ENCODE data around the gene RBBP9. TPM values are rescaled to one million over a fixed set of nuclear protein-coding genes. Genes with fewer than 3 reads are reported as not detected.

The RBBP9 gene
- total RNA-seq, 2 experiments from 2014 or later, result 15.8 to 17.5 TPM

- CTCF ChIA-PET, result no interaction called here
- Mint-ChIP-seq H3K27me3 (no peaks in the 10 kb centered on the region), H3K36me3 (ENCODE audit: low read depth) (peaks cover 1% of the 10 kb centered on the region), H3K9me3 (no peaks in the 10 kb centered on the region), H3K4me3 (no peak overlapping the region), H3K4me1 (ENCODE audit: low read depth) (no peaks in the 10 kb centered on the region), H3K27ac (no peak overlapping the region)
- ATAC-seq, result no peak
- TF ChIP-seq, protein P1, sequence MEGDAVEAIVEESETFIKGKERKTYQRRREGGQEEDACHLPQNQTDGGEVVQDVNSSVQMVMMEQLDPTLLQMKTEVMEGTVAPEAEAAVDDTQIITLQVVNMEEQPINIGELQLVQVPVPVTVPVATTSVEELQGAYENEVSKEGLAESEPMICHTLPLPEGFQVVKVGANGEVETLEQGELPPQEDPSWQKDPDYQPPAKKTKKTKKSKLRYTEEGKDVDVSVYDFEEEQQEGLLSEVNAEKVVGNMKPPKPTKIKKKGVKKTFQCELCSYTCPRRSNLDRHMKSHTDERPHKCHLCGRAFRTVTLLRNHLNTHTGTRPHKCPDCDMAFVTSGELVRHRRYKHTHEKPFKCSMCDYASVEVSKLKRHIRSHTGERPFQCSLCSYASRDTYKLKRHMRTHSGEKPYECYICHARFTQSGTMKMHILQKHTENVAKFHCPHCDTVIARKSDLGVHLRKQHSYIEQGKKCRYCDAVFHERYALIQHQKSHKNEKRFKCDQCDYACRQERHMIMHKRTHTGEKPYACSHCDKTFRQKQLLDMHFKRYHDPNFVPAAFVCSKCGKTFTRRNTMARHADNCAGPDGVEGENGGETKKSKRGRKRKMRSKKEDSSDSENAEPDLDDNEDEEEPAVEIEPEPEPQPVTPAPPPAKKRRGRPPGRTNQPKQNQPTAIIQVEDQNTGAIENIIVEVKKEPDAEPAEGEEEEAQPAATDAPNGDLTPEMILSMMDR (IDR thresholded peaks at IDR 0.05), result no peak
- POLR2A ChIA-PET, result no interaction called here
- no peak for DNase-seq
- intact Hi-C loops (cut with micrococcal nuclease), result no loop called here
Measured at GRCh38 chr20:18443886-18444285, 53.1 kb downstream of the RBBP9 start.

DNA sequence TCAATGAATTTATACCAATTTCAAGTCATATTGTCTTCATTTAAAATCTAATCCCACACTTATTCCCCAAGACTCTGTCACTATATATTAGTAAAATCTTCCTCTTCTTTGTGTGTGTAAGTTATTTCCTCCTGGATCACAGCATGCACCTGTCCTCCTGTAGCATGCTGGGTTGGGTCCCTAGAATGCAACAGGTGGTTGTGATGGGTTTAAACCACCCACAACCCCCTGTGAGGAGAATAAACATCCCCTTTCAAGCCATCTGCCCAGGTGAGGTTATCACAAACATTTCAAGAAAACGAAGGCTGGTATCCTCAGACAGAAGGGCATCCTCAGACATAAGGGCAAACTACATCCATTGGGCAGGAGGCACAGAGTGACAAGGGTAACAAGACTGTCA, 56.6 kb downstream of the RBBP9 start:
- Mint-ChIP-seq H3K4me1 (ENCODE audit: low read depth) (no peaks in the 10 kb centered on the region), H3K4me3 (no peak overlapping the region), H3K9me3 (no peaks in the 10 kb centered on the region), H3K27me3 (no peaks in the 10 kb centered on the region), H3K27ac (no peak overlapping the region), H3K36me3 (ENCODE audit: low read depth) (no peaks in the 10 kb centered on the region)
- POLR2A ChIA-PET, result no interaction called here
- TF ChIP-seq, protein P1 (IDR thresholded peaks at IDR 0.05), result no peak
- CTCF ChIA-PET, result no interaction called here
- DNase-seq (no peak), ATAC-seq (no peak)
- intact Hi-C loops (cut with micrococcal nuclease), result no loop called here

DNA sequence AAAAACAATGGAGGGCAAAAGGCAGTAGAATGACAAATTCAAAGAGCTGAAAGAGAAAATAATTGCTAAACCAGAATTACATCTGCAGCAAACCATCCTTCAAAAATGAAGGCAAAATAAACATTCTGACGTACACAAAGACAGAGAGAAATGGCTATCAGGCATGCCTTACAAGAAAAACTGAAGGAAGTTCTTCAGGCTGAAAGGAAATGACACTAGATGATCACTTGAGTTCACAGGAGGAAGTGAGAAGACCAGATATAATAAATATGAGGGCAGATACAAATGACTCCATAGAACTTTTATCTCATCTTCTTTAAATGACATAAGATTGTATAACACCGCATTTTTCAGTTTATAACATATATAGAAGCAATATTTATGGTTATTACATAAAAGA, 60.2 kb downstream of the RBBP9 start:
- Mint-ChIP-seq H3K4me1 (ENCODE audit: low read depth) (no peaks in the 10 kb centered on the region), H3K36me3 (ENCODE audit: low read depth) (no peaks in the 10 kb centered on the region), H3K9me3 (no peaks in the 10 kb centered on the region), H3K4me3 (no peak overlapping the region), H3K27me3 (no peaks in the 10 kb centered on the region), H3K27ac (no peak overlapping the region)
- ATAC-seq, result no peak
- intact Hi-C loops (cut with micrococcal nuclease), result no loop called here
- no peak for DNase-seq
- TF ChIP-seq, protein P1 (IDR thresholded peaks at IDR 0.05), result no peak
- CTCF ChIA-PET, result interaction anchor here (1.6 kb wide), 1 partner anchor 37 kb away, joined by 4 read pairs; no protein-coding TSS in a partner anchor
- POLR2A ChIA-PET, result interaction anchor here (0.6 kb wide), 1 partner anchor 110 kb away, joined by 3 read pairs; no protein-coding TSS in a partner anchor

Small RNA genes within 50 kb of the gene (microRNA-seq; reads per million reads assigned to microRNA genes)
- gene MIR3192 (ENCODE audit: borderline microRNAs expressed, borderline replicate concordance), result not detected

Other genes starting within 250 kb of the RBBP9 start
- 1 to 10 TPM; 8.0 TPM for gene ZNF133, start 208.7 kb downstream of the RBBP9 start, total RNA-seq
- 1 to 10 TPM; 1.4 to 1.8 TPM for gene DZANK1, start 30.2 kb downstream of the RBBP9 start, total RNA-seq
- 10 to 100 TPM in 1 of 2 experiments, 1 to 10 TPM in 1; 8.8 to 10.1 TPM for gene POLR3F, start 29.8 kb downstream of the RBBP9 start, total RNA-seq
- 10 to 100 TPM; 88.5 to 89.3 TPM for gene SEC23B, start 10.7 kb upstream of the RBBP9 start, total RNA-seq
- 10 to 100 TPM; 56.5 to 56.6 TPM for gene SMIM26, start 70.2 kb upstream of the RBBP9 start, total RNA-seq
- gene DTD1, start 90.8 kb upstream of the RBBP9 start, total RNA-seq, result 10 to 100 TPM; 52.3 to 53.5 TPM